ENCODE data around the gene TEX44.

The TEX44 gene

DNA sequence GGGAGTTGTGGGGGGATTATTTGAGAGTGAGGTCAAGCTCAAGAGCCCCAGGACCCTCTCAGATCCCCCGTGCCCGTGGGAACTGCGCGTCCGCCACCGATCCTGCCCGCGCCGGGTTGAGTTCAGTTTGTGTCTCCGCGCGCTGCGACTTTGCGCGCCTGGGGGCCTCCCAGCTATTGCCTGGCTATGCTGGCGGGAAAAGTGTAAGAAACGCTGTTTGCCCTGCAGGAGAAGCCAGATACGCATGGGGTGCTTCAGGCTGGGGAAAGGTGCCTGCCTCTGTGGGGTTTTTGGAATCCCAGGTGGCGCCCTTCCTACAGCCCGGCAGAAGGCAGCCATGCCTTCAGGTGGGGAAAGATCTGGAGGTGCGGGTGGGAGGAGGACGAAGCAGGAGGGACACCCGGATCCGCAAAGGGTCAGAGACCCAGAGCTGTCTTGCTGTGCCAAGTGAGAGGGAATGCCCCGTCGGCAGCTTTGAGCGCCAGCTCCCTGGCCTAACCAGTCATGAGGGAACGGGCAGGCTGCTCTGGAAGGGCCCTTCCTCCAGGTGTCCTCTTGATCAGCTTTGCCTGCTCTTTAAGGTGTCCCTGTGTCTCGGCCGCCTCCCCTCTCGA is 22.5 kb downstream of the TEX44 start:
- Histone ChIP-seq H4K20me1 (ENCODE audit: insufficient read depth, low read length, poor library complexity, severe bottlenecking) (no peaks in the 10 kb centered on the region), H3K9me2 (replicated peaks; ENCODE audit: low read depth, low read length) (no peaks in the 10 kb centered on the region), H3K9ac (ENCODE audit: low read depth, low read length, poor library complexity, severe bottlenecking) (peak overlapping the region; percentile 99), H3K36me3 (ENCODE audit: insufficient read depth, low read length) (no peaks in the 10 kb centered on the region), H3F3A (ENCODE audit: low read depth) (peaks cover 3% of the 10 kb centered on the region; the same call in 1 of the 2 replicates), H3K9me3 (ENCODE audit: insufficient read depth, low read depth, low read length) (no peaks in the 10 kb centered on the region), H3K27me3 (ENCODE audit: insufficient read depth, low read length, poor library complexity, severe bottlenecking) (no peaks in the 10 kb centered on the region), H3K4me3 (ENCODE audit: low read length, poor library complexity, severe bottlenecking) (peak overlapping the region; percentile 91), H2AFZ (ENCODE audit: low read length) (0 out of 2 replicates have a peak overlapping the region, but pooled peaks have one; percentile 22), H3K79me2 (ENCODE audit: insufficient read depth, low read length) (peaks cover 38% of the 10 kb centered on the region), H3K4me2 (ENCODE audit: low read depth, low read length, poor library complexity, severe bottlenecking) (peak overlapping the region; percentile 91), H3K4me1 (ENCODE audit: insufficient read depth, low read length, poor library complexity, severe bottlenecking) (peaks cover 58% of the 10 kb centered on the region)
- TF ChIP-seq, protein P1, sequence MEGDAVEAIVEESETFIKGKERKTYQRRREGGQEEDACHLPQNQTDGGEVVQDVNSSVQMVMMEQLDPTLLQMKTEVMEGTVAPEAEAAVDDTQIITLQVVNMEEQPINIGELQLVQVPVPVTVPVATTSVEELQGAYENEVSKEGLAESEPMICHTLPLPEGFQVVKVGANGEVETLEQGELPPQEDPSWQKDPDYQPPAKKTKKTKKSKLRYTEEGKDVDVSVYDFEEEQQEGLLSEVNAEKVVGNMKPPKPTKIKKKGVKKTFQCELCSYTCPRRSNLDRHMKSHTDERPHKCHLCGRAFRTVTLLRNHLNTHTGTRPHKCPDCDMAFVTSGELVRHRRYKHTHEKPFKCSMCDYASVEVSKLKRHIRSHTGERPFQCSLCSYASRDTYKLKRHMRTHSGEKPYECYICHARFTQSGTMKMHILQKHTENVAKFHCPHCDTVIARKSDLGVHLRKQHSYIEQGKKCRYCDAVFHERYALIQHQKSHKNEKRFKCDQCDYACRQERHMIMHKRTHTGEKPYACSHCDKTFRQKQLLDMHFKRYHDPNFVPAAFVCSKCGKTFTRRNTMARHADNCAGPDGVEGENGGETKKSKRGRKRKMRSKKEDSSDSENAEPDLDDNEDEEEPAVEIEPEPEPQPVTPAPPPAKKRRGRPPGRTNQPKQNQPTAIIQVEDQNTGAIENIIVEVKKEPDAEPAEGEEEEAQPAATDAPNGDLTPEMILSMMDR (conservative IDR thresholded peaks at IDR 0.05; ENCODE audit: low read length) = peak; percentile 40
- no peak for TF ChIP-seq EZH2phosphoT487 (IDR thresholded peaks at IDR 0.05; ENCODE audit: borderline replicate concordance)

DNA sequence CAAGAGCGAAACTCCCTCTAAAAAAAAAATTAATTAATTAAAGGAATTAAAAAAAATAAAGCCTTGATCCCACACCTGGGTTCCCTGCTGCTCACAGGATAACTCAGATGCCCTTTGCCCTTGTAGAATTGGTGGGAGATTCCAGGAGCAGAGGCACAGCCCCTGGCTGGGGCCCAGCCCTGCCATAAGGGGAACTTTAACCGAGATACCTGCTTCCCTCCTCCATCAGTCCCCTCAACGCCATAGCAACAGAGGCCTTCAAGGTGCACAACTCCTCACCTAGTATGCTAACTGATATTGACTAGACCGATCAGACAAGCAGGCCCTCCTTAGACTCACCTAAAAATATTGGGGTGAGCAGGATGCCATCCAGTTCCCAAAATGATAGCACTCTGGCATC is 23.6 kb downstream of the TEX44 start:
- Histone ChIP-seq H4K20me1 (ENCODE audit: insufficient read depth, low read length, poor library complexity, severe bottlenecking) (no peaks in the 10 kb centered on the region), H3K9me3 (ENCODE audit: insufficient read depth, low read depth, low read length) (no peaks in the 10 kb centered on the region), H3K79me2 (ENCODE audit: insufficient read depth, low read length) (peaks cover 38% of the 10 kb centered on the region), H3K4me1 (ENCODE audit: insufficient read depth, low read length, poor library complexity, severe bottlenecking) (peaks cover 56% of the 10 kb centered on the region), H3K9me2 (replicated peaks; ENCODE audit: low read depth, low read length) (no peaks in the 10 kb centered on the region), H3F3A (ENCODE audit: low read depth) (peaks cover 3% of the 10 kb centered on the region; the same call in 1 of the 2 replicates), H3K4me3 (ENCODE audit: low read length, poor library complexity, severe bottlenecking) (peak overlapping the region; percentile 50), H3K36me3 (ENCODE audit: insufficient read depth, low read length) (no peaks in the 10 kb centered on the region), H3K9ac (ENCODE audit: low read depth, low read length, poor library complexity, severe bottlenecking) (peak overlapping the region; percentile 99), H3K4me2 (ENCODE audit: low read depth, low read length, poor library complexity, severe bottlenecking) (peak overlapping the region; percentile 91), H2AFZ (ENCODE audit: low read length) (no peak overlapping the region), H3K27me3 (ENCODE audit: insufficient read depth, low read length, poor library complexity, severe bottlenecking) (no peaks in the 10 kb centered on the region)
- TF ChIP-seq, protein P1 (conservative IDR thresholded peaks at IDR 0.05; ENCODE audit: low read length) = no peak
- no peak for TF ChIP-seq EZH2phosphoT487 (IDR thresholded peaks at IDR 0.05; ENCODE audit: borderline replicate concordance)

DNA sequence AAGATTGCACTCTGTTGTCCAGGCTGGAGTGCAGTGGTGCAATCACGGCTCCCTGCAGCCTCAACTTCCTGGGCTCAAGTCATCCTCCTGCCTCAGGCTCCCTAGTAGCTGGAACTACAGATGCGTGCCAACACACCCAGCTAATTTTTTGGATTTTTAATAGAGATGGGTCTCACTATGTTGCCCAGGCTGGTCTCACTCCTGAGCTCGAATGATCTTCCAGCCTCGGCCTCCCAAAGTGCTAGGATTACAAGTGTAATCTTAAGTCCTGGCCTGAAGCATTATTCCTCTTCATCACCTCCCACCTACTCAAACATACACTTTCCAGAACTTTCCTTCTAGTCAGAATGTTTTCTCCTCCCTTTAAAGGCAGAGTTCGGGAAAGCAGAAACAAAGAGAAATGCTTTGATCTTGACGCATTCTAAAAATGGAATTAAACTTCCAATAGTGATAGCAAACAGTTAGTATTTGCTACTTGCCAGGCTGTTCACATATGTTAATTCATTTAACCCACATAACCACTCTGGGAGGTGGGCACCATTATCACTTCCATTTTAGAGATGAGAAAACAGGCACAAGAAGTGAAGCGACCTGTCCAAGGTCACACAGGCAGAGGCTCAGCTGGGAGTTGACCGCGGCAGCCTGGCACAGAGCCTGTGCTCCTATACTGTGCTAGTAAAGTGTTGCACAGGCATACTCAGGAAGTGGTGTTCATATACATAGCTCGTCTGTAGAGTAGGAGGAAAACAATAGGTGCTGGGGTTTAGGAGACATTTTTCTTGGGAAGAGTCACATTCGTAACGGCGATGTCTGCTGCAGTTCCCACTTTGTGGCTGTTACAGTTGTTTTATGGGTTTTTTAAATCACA is 24.6 kb downstream of the TEX44 start:
- H3K79me2 ChIP-seq (ENCODE audit: insufficient read depth, low read length) = peaks cover 28% of the 10 kb centered on the region
- no peaks in the 10 kb centered on the region for H4K20me1 ChIP-seq (ENCODE audit: insufficient read depth, low read length, poor library complexity, severe bottlenecking)
- peak overlapping the region; percentile 50 for H3K4me3 ChIP-seq (ENCODE audit: low read length, poor library complexity, severe bottlenecking)
- no peaks in the 10 kb centered on the region for H3K9me2 ChIP-seq (replicated peaks; ENCODE audit: low read depth, low read length)
- no peaks in the 10 kb centered on the region for H3K27me3 ChIP-seq (ENCODE audit: insufficient read depth, low read length, poor library complexity, severe bottlenecking)
- H3K4me1 ChIP-seq (ENCODE audit: insufficient read depth, low read length, poor library complexity, severe bottlenecking) = peaks cover 46% of the 10 kb centered on the region
- no peak for TF ChIP-seq EZH2phosphoT487 (IDR thresholded peaks at IDR 0.05; ENCODE audit: borderline replicate concordance)
- TF ChIP-seq, protein P1 (conservative IDR thresholded peaks at IDR 0.05; ENCODE audit: low read length) = no peak
- peak overlapping the region; percentile 99 for H3K9ac ChIP-seq (ENCODE audit: low read depth, low read length, poor library complexity, severe bottlenecking)
- H3K9me3 ChIP-seq (ENCODE audit: insufficient read depth, low read depth, low read length) = no peaks in the 10 kb centered on the region
- peak overlapping the region; percentile 91 for H3K4me2 ChIP-seq (ENCODE audit: low read depth, low read length, poor library complexity, severe bottlenecking)
- peaks cover 3% of the 10 kb centered on the region; the same call in 1 of the 2 replicates for H3F3A ChIP-seq (ENCODE audit: low read depth)
- no peak overlapping the region for H2AFZ ChIP-seq (ENCODE audit: low read length)
- no peaks in the 10 kb centered on the region for H3K36me3 ChIP-seq (ENCODE audit: insufficient read depth, low read length)

All from Loucy (cell line).